ENCODE data around the gene CNGB1. TPM values are rescaled to one million over a fixed set of nuclear protein-coding genes. Genes with fewer than 3 reads are reported as not detected.

CNGB1 gene
- total RNA-seq, 2 experiments from 2014 or later = not detected

GRCh38 chr16:57956924-57957672 is 13.8 kb downstream of the CNGB1 start:
- DNase-seq = no peak
- Mint-ChIP-seq H3K9me3 (no peaks in the 10 kb centered on the region), H3K27me3 (no peaks in the 10 kb centered on the region), H3K27ac (no peak overlapping the region), H3K4me1 (no peaks in the 10 kb centered on the region), H3K36me3 (no peaks in the 10 kb centered on the region), H3K4me3 (no peak overlapping the region)

GRCh38 chr16:57956270-57956808 is 14.6 kb downstream of the CNGB1 start:
- Mint-ChIP-seq H3K9me3 (no peaks in the 10 kb centered on the region), H3K27me3 (no peaks in the 10 kb centered on the region)
- no peak for DNase-seq

GRCh38 chr16:57955572-57956188 is 15.2 kb downstream of the CNGB1 start:
- H3K27ac Mint-ChIP-seq = no peak overlapping the region
- no peaks in the 10 kb centered on the region for H3K9me3 Mint-ChIP-seq
- no peak for DNase-seq
- no peaks in the 10 kb centered on the region for H3K36me3 Mint-ChIP-seq
- H3K4me1 Mint-ChIP-seq = no peaks in the 10 kb centered on the region
- H3K27me3 Mint-ChIP-seq = no peaks in the 10 kb centered on the region
- H3K4me3 Mint-ChIP-seq = no peak overlapping the region

More at GRCh38 chr16:57956270-57956808, 14.6 kb downstream of the CNGB1 start:
- Mint-ChIP-seq H3K4me3 (no peak overlapping the region), H3K4me1 (no peaks in the 10 kb centered on the region), H3K36me3 (no peaks in the 10 kb centered on the region), H3K27ac (no peak overlapping the region)

- no peaks in the 10 kb centered on the region for H3K4me1 Mint-ChIP-seq
- no peaks in the 10 kb centered on the region for H3K9me3 Mint-ChIP-seq
- no peaks in the 10 kb centered on the region for H3K36me3 Mint-ChIP-seq
- no peak for DNase-seq
- no peak overlapping the region for H3K27ac Mint-ChIP-seq
- H3K27me3 Mint-ChIP-seq = peaks cover 5% of the 10 kb centered on the region
- H3K4me3 Mint-ChIP-seq = no peak overlapping the region
Observed at GRCh38 chr16:57953857-57954256, 17.1 kb downstream of the CNGB1 start.

- DNase-seq = no peak
- H3K27ac Mint-ChIP-seq = no peak overlapping the region
- H3K4me1 Mint-ChIP-seq = no peaks in the 10 kb centered on the region
- no peaks in the 10 kb centered on the region for H3K36me3 Mint-ChIP-seq
- H3K27me3 Mint-ChIP-seq = peaks cover 5% of the 10 kb centered on the region
- H3K9me3 Mint-ChIP-seq = no peaks in the 10 kb centered on the region
- no peak overlapping the region for H3K4me3 Mint-ChIP-seq
Observed at GRCh38 chr16:57952909-57953308, 18.0 kb downstream of the CNGB1 start.

- Mint-ChIP-seq H3K36me3 (no peaks in the 10 kb centered on the region), H3K27ac (no peak overlapping the region), H3K27me3 (peaks cover 5% of the 10 kb centered on the region), H3K4me3 (no peak overlapping the region), H3K9me3 (no peaks in the 10 kb centered on the region), H3K4me1 (no peaks in the 10 kb centered on the region)
- no peak for DNase-seq
Observed at GRCh38 chr16:57951204-57951960, 19.5 kb downstream of the CNGB1 start.

- H3K36me3 Mint-ChIP-seq = no peaks in the 10 kb centered on the region
- DNase-seq = no peak
- no peaks in the 10 kb centered on the region for H3K9me3 Mint-ChIP-seq
- no peaks in the 10 kb centered on the region for H3K4me1 Mint-ChIP-seq
- peaks cover 5% of the 10 kb centered on the region for H3K27me3 Mint-ChIP-seq
- H3K4me3 Mint-ChIP-seq = no peak overlapping the region
- H3K27ac Mint-ChIP-seq = no peak overlapping the region
Observed at GRCh38 chr16:57950382-57950781, 20.5 kb downstream of the CNGB1 start.

- Mint-ChIP-seq H3K27ac (no peak overlapping the region), H3K36me3 (no peaks in the 10 kb centered on the region), H3K9me3 (no peaks in the 10 kb centered on the region), H3K4me3 (no peak overlapping the region), H3K27me3 (peaks cover 5% of the 10 kb centered on the region), H3K4me1 (no peaks in the 10 kb centered on the region)
- no peak for DNase-seq
Observed at GRCh38 chr16:57949595-57950238, 21.2 kb downstream of the CNGB1 start.

- peaks cover 5% of the 10 kb centered on the region for H3K27me3 Mint-ChIP-seq
- no peaks in the 10 kb centered on the region for H3K36me3 Mint-ChIP-seq
- no peaks in the 10 kb centered on the region for H3K9me3 Mint-ChIP-seq
- H3K4me3 Mint-ChIP-seq = no peak overlapping the region
- no peak overlapping the region for H3K27ac Mint-ChIP-seq
- H3K4me1 Mint-ChIP-seq = no peaks in the 10 kb centered on the region
- no peak for DNase-seq
Observed at GRCh38 chr16:57949013-57949412, 21.9 kb downstream of the CNGB1 start.

GRCh38 chr16:57948027-57948426 is 22.9 kb downstream of the CNGB1 start:
- H3K27me3 Mint-ChIP-seq = peaks cover 5% of the 10 kb centered on the region
- no peaks in the 10 kb centered on the region for H3K36me3 Mint-ChIP-seq
- H3K27ac Mint-ChIP-seq = no peak overlapping the region
- H3K4me3 Mint-ChIP-seq = no peak overlapping the region
- H3K9me3 Mint-ChIP-seq = no peaks in the 10 kb centered on the region
- H3K4me1 Mint-ChIP-seq = no peaks in the 10 kb centered on the region
- no peak for DNase-seq

GRCh38 chr16:57947261-57947660 is 23.7 kb downstream of the CNGB1 start:
- Mint-ChIP-seq H3K4me1 (no peaks in the 10 kb centered on the region), H3K27ac (no peak overlapping the region), H3K9me3 (no peaks in the 10 kb centered on the region), H3K36me3 (no peaks in the 10 kb centered on the region), H3K27me3 (peaks cover 5% of the 10 kb centered on the region), H3K4me3 (no peak overlapping the region)
- DNase-seq = no peak

GRCh38 chr16:57946181-57946801 is 24.6 kb downstream of the CNGB1 start:
- Mint-ChIP-seq H3K9me3 (no peaks in the 10 kb centered on the region), H3K27me3 (peaks cover 5% of the 10 kb centered on the region), H3K27ac (no peak overlapping the region), H3K4me1 (no peaks in the 10 kb centered on the region), H3K4me3 (no peak overlapping the region), H3K36me3 (no peaks in the 10 kb centered on the region)
- no peak for DNase-seq

- no peaks in the 10 kb centered on the region for H3K36me3 Mint-ChIP-seq
- no peak for DNase-seq
- H3K4me1 Mint-ChIP-seq = no peaks in the 10 kb centered on the region
- H3K4me3 Mint-ChIP-seq = no peak overlapping the region
- no peaks in the 10 kb centered on the region for H3K9me3 Mint-ChIP-seq
- H3K27ac Mint-ChIP-seq = no peak overlapping the region
- peaks cover 5% of the 10 kb centered on the region for H3K27me3 Mint-ChIP-seq
Observed at GRCh38 chr16:57945740-57946138, 25.2 kb downstream of the CNGB1 start.

GRCh38 chr16:57944970-57945739 is 25.8 kb downstream of the CNGB1 start:
- H3K9me3 Mint-ChIP-seq = no peaks in the 10 kb centered on the region
- no peaks in the 10 kb centered on the region for H3K36me3 Mint-ChIP-seq
- H3K27ac Mint-ChIP-seq = no peak overlapping the region
- H3K4me1 Mint-ChIP-seq = no peaks in the 10 kb centered on the region
- no peak for DNase-seq
- peaks cover 5% of the 10 kb centered on the region for H3K27me3 Mint-ChIP-seq
- no peak overlapping the region for H3K4me3 Mint-ChIP-seq
